Activated naive CD8-positive, alpha-beta T cell treated with anti-CD3 and anti-CD28 coated beads, Interleukin-2, amount 50 U/mL, for 24 hours (primary cell): ENCODE data around the gene VEGFB.

ENCODE experiments used
- ATAC-seq: fragments of 150-1000 bp; cut with Tn5 transposase; one replicate; pipeline ENCODE4 v1.10.0; 2021
- DNase-seq: peaks from one replicate; pipeline ENCODE4 v3.0.0; 2021
- H3K27ac Mint-ChIP-seq: one replicate; pipeline ENCODE4 v1.8.0; 2021; ENCODE audit warnings: mild to moderate bottlenecking, mixed read lengths
- H3K27me3 Mint-ChIP-seq: one replicate; pipeline ENCODE4 v1.8.0; 2021; ENCODE audit warnings: mixed read lengths
- H3K36me3 Mint-ChIP-seq: one replicate; pipeline ENCODE4 v1.8.0; 2021; ENCODE audit warnings: low read depth, mixed read lengths
- H3K4me1 Mint-ChIP-seq: one replicate; pipeline ENCODE4 v1.8.0; 2021; ENCODE audit warnings: mixed read lengths
- H3K4me3 Mint-ChIP-seq: one replicate; pipeline ENCODE4 v1.8.0; 2021; ENCODE audit warnings: mild to moderate bottlenecking, moderate library complexity, mixed read lengths
- H3K9me3 Mint-ChIP-seq: one replicate; pipeline ENCODE4 v1.8.0; 2021; ENCODE audit warnings: mixed read lengths

Gene VEGFB

GRCh38 chr11:64233913-64234586, at the start of gene VEGFB:
Gene VEGFB, plus strand, starts transcription at chr11:64234584. Its CDS starts 250 bp downstream, at chr11:64234834.
- H3K27ac Mint-ChIP-seq, result peak within 1 kb of the TSS; percentile 72
- H3K9me3 Mint-ChIP-seq, result no peaks in the 10 kb centered on the region
- no peaks in the 10 kb centered on the region for H3K27me3 Mint-ChIP-seq
- DNase-seq, result peak; percentile 72
- ATAC-seq, result peak; percentile 38
- peaks cover 46% of the 10 kb centered on the region for H3K4me1 Mint-ChIP-seq
- peak within 1 kb of the TSS; percentile 83 for H3K4me3 Mint-ChIP-seq
- H3K36me3 Mint-ChIP-seq, result peaks cover 7% of the 10 kb centered on the region

- no peak for ATAC-seq
- Mint-ChIP-seq H3K9me3 (no peaks in the 10 kb centered on the region), H3K27me3 (peaks cover 6% of the 10 kb centered on the region)
These were observed 49.1 kb upstream of the VEGFB start for GRCh38 chr11:64185175-64185692.

GRCh38 chr11:64185693-64186491, 48.5 kb upstream of the VEGFB start, which contains the start of gene STIP1:
Gene STIP1, plus strand, starts transcription at chr11:64186171. Its CDS starts 91 bp downstream, at chr11:64186262.
- ATAC-seq, result peak; percentile 93
- H3K4me1 Mint-ChIP-seq, result peaks cover 61% of the 10 kb centered on the region

More at GRCh38 chr11:64185175-64185692, 49.1 kb upstream of the VEGFB start:
- Mint-ChIP-seq H3K36me3 (peaks cover 22% of the 10 kb centered on the region), H3K4me1 (peaks cover 56% of the 10 kb centered on the region), H3K4me3 (peak overlapping the region; percentile 94), H3K27ac (peak overlapping the region; percentile 98)
- no peak for DNase-seq

GRCh38 chr11:64186492-64187165, 47.8 kb upstream of the VEGFB start:
- ATAC-seq, result no peak
- no peak overlapping the region for H3K27ac Mint-ChIP-seq
- H3K4me3 Mint-ChIP-seq, result no peak overlapping the region

More at GRCh38 chr11:64185693-64186491, 48.5 kb upstream of the VEGFB start, which contains the start of gene STIP1:
- H3K27ac Mint-ChIP-seq, result peak within 1 kb of the TSS; percentile 98
- peaks cover 6% of the 10 kb centered on the region for H3K27me3 Mint-ChIP-seq
- DNase-seq, result peak; percentile 99
- peak within 1 kb of the TSS; percentile 94 for H3K4me3 Mint-ChIP-seq
- H3K9me3 Mint-ChIP-seq, result no peaks in the 10 kb centered on the region
- peaks cover 26% of the 10 kb centered on the region for H3K36me3 Mint-ChIP-seq

GRCh38 chr11:64192434-64192833, 42.0 kb upstream of the VEGFB start:
- no peak overlapping the region for H3K27ac Mint-ChIP-seq
- H3K4me1 Mint-ChIP-seq, result peaks cover 44% of the 10 kb centered on the region
- H3K36me3 Mint-ChIP-seq, result peaks cover 64% of the 10 kb centered on the region
- no peak overlapping the region for H3K4me3 Mint-ChIP-seq
- no peaks in the 10 kb centered on the region for H3K9me3 Mint-ChIP-seq
- ATAC-seq (no peak), DNase-seq (no peak)
- no peaks in the 10 kb centered on the region for H3K27me3 Mint-ChIP-seq

More at GRCh38 chr11:64186492-64187165, 47.8 kb upstream of the VEGFB start:
- H3K27me3 Mint-ChIP-seq, result peaks cover 6% of the 10 kb centered on the region
- H3K36me3 Mint-ChIP-seq, result peaks cover 26% of the 10 kb centered on the region
- DNase-seq, result peak; percentile 43
- H3K9me3 Mint-ChIP-seq, result no peaks in the 10 kb centered on the region
- peaks cover 60% of the 10 kb centered on the region for H3K4me1 Mint-ChIP-seq

GRCh38 chr11:64196626-64197025, 37.8 kb upstream of the VEGFB start:
- Mint-ChIP-seq H3K9me3 (no peaks in the 10 kb centered on the region), H3K4me1 (peaks cover 19% of the 10 kb centered on the region), H3K4me3 (no peak overlapping the region), H3K27ac (no peak overlapping the region), H3K27me3 (no peaks in the 10 kb centered on the region), H3K36me3 (peaks cover 80% of the 10 kb centered on the region)
- DNase-seq (no peak), ATAC-seq (no peak)

- H3K4me3 Mint-ChIP-seq, result no peak overlapping the region
- ATAC-seq (no peak), DNase-seq (no peak)
- H3K36me3 Mint-ChIP-seq, result peaks cover 83% of the 10 kb centered on the region
- H3K27me3 Mint-ChIP-seq, result no peaks in the 10 kb centered on the region
- H3K9me3 Mint-ChIP-seq, result no peaks in the 10 kb centered on the region
- no peak overlapping the region for H3K27ac Mint-ChIP-seq
- H3K4me1 Mint-ChIP-seq, result peaks cover 11% of the 10 kb centered on the region
These were observed 35.9 kb upstream of the VEGFB start for GRCh38 chr11:64198511-64198910.

- H3K9me3 Mint-ChIP-seq, result no peaks in the 10 kb centered on the region
- no peak overlapping the region for H3K27ac Mint-ChIP-seq
- no peak overlapping the region for H3K4me3 Mint-ChIP-seq
- DNase-seq (no peak), ATAC-seq (no peak)
- H3K27me3 Mint-ChIP-seq, result no peaks in the 10 kb centered on the region
- peaks cover 35% of the 10 kb centered on the region for H3K4me1 Mint-ChIP-seq
- peaks cover 81% of the 10 kb centered on the region for H3K36me3 Mint-ChIP-seq
These were observed 32.8 kb upstream of the VEGFB start for GRCh38 chr11:64201543-64201942.

GRCh38 chr11:64202992-64203391, 31.4 kb upstream of the VEGFB start:
- Mint-ChIP-seq H3K27me3 (no peaks in the 10 kb centered on the region), H3K4me1 (peaks cover 34% of the 10 kb centered on the region), H3K36me3 (peaks cover 79% of the 10 kb centered on the region), H3K27ac (no peak overlapping the region), H3K9me3 (no peaks in the 10 kb centered on the region), H3K4me3 (no peak overlapping the region)
- DNase-seq (no peak), ATAC-seq (no peak)

GRCh38 chr11:64203421-64204079, 30.8 kb upstream of the VEGFB start:
- peak overlapping the region; percentile 40 for H3K27ac Mint-ChIP-seq

GRCh38 chr11:64204080-64204440, 30.3 kb upstream of the VEGFB start:
- ATAC-seq (no peak), DNase-seq (no peak)
- Mint-ChIP-seq H3K4me3 (no peak overlapping the region), H3K36me3 (peaks cover 77% of the 10 kb centered on the region), H3K4me1 (peaks cover 42% of the 10 kb centered on the region), H3K9me3 (no peaks in the 10 kb centered on the region), H3K27me3 (no peaks in the 10 kb centered on the region), H3K27ac (peak overlapping the region; percentile 96)

More at GRCh38 chr11:64203421-64204079, 30.8 kb upstream of the VEGFB start:
- DNase-seq (no peak), ATAC-seq (no peak)
- Mint-ChIP-seq H3K9me3 (no peaks in the 10 kb centered on the region), H3K36me3 (peaks cover 75% of the 10 kb centered on the region), H3K4me1 (peaks cover 37% of the 10 kb centered on the region), H3K27me3 (no peaks in the 10 kb centered on the region), H3K4me3 (no peak overlapping the region)

- H3K36me3 Mint-ChIP-seq, result peaks cover 76% of the 10 kb centered on the region
- H3K4me1 Mint-ChIP-seq, result peaks cover 46% of the 10 kb centered on the region
These were observed 29.9 kb upstream of the VEGFB start for GRCh38 chr11:64204464-64204989.

GRCh38 chr11:64206457-64207255, 27.7 kb upstream of the VEGFB start, which contains the start of gene FERMT3:
Gene FERMT3, plus strand, starts transcription at chr11:64206721. Its CDS starts 644 bp downstream, at chr11:64207365.
- peak within 1 kb of the TSS; percentile 93 for H3K4me3 Mint-ChIP-seq
- peak within 1 kb of the TSS; percentile 96 for H3K27ac Mint-ChIP-seq
- DNase-seq (peak; percentile 83), ATAC-seq (peak; percentile 62)
- H3K27me3 Mint-ChIP-seq, result no peaks in the 10 kb centered on the region
- H3K9me3 Mint-ChIP-seq, result no peaks in the 10 kb centered on the region
- H3K4me1 Mint-ChIP-seq, result peaks cover 50% of the 10 kb centered on the region
- peaks cover 65% of the 10 kb centered on the region for H3K36me3 Mint-ChIP-seq

More at GRCh38 chr11:64204464-64204989, 29.9 kb upstream of the VEGFB start:
- H3K27me3 Mint-ChIP-seq, result no peaks in the 10 kb centered on the region
- ATAC-seq (peak; percentile 16), DNase-seq (peak; percentile 75)
- peak overlapping the region; percentile 96 for H3K27ac Mint-ChIP-seq
- H3K4me3 Mint-ChIP-seq, result peak overlapping the region; percentile 53
- no peaks in the 10 kb centered on the region for H3K9me3 Mint-ChIP-seq
